Measurements from ENCODE around the gene TPK1. TPM values are rescaled to one million over a fixed set of nuclear protein-coding genes. Genes with fewer than 3 reads are reported as not detected.

The TPK1 gene
- 12.5 and 28.9 TPM in 2 replicates for total RNA-seq

GRCh38 chr7:144835652-144836544 is at the start of gene TPK1:
TSS of gene TPK1 (minus strand) at chr7:144836053. CDS start at chr7:144835602, 451 bp downstream.

GRCh38 chr7:144403649-144404061 is 432.2 kb downstream of the TPK1 start, which contains the start of gene NOBOX:
TSS of gene NOBOX (minus strand) at chr7:144403693.

All from bladder microvascular endothelial cell (primary cell).